HG03025 (cell line): ENCODE measurements around the gene CFAP126.
"Not testable (repeated sequence)": the region's sequence is repeated elsewhere in the genome, so short reads cannot be mapped to it uniquely, and the experiment has no call there.

ENCODE experiments used
- ATAC-seq: cut with Tn5 transposase; IDR thresholded peaks from one replicate; pipeline ENCODE4 v1.9.1; 2021; ENCODE audit warnings: mild to moderate bottlenecking, moderate library complexity; ENCODE audit not compliant: unreplicated experiment, low FRiP score

The CFAP126 gene

GRCh38 chr1:161382214-161383019 is 14.7 kb upstream of the CFAP126 start:
- no peak for ATAC-seq

GRCh38 chr1:161381707-161382106 is 14.0 kb upstream of the CFAP126 start:
- ATAC-seq = no peak

GRCh38 chr1:161379071-161379470 is 11.4 kb upstream of the CFAP126 start:
- ATAC-seq = no peak

GRCh38 chr1:161378014-161378413 is 10.3 kb upstream of the CFAP126 start:
- ATAC-seq = no peak

GRCh38 chr1:161374373-161374772 is 6.7 kb upstream of the CFAP126 start:
- no peak for ATAC-seq

GRCh38 chr1:161373442-161373841 is 5.8 kb upstream of the CFAP126 start:
- ATAC-seq = no peak

GRCh38 chr1:161365207-161365606 is 2.5 kb downstream of the CFAP126 start:
- no peak for ATAC-seq

GRCh38 chr1:161364332-161364731 is 3.3 kb downstream of the CFAP126 start:
- ATAC-seq = no peak

- no peak for ATAC-seq
These were observed 8.4 kb downstream of the CFAP126 start for GRCh38 chr1:161359291-161359690.

- ATAC-seq = no peak
These were observed 10.6 kb downstream of the CFAP126 start for GRCh38 chr1:161357073-161357472.

GRCh38 chr1:161351482-161351881 is 16.2 kb downstream of the CFAP126 start:
- no peak for ATAC-seq

GRCh38 chr1:161350671-161351070 is 17.0 kb downstream of the CFAP126 start:
- ATAC-seq = no peak

- ATAC-seq = no peak
These were observed 24.9 kb downstream of the CFAP126 start for GRCh38 chr1:161342821-161343220.

- no peak for ATAC-seq
These were observed 25.5 kb downstream of the CFAP126 start for GRCh38 chr1:161342177-161342576.

GRCh38 chr1:161335796-161336195 is 31.9 kb downstream of the CFAP126 start:
- ATAC-seq = no peak

GRCh38 chr1:161333166-161333565 is 34.5 kb downstream of the CFAP126 start:
- no peak for ATAC-seq

- ATAC-seq = no peak
These were observed 37.3 kb downstream of the CFAP126 start for GRCh38 chr1:161330346-161330745.

GRCh38 chr1:161324020-161324419 is 43.7 kb downstream of the CFAP126 start:
- ATAC-seq = no peak

- not testable (repeated sequence) for ATAC-seq
These were observed 51.6 kb downstream of the CFAP126 start for GRCh38 chr1:161315841-161316674.
